Colon (tissue), 2 donors: ENCODE data around the gene DGCR6L.
"Not testable (repeated sequence)": the region's sequence is repeated elsewhere in the genome, so short reads cannot be mapped to it uniquely, and the experiment has no call there.

ENCODE experiments used
- FAIRE-seq: peaks from 2 replicates; lab custom pipeline; 2012; peaks lifted over from hg19 to GRCh38; lab: Jason Lieb, UNC
- donor health status: control.
- donor health status: control.

DGCR6L gene

GRCh38 chr22:20275325-20275724 lies 44.5 kb downstream of the DGCR6L start:
- FAIRE-seq = peak; percentile 80

DNA sequence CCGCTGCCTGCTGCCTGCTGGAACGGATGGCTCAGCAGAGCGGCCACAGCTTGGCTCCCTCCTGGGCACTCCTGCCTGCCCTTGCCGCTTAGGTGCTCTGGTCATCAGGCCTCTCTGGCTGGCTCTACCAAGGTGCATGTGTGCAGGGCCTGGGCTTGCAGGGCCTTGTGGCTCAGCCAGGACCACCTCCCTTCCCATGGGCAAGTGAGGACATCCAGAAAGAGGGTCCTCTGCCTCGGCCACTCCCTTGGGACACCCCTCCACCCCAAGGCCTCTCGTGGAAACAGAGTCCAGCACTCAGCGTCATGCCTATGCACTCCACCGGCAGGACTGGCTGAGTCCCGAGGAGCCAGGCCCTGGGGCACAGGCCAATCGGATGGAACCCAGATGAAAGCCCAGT lies 45.5 kb downstream of the DGCR6L start:
- FAIRE-seq = not testable (repeated sequence)

GRCh38 chr22:20273758-20274181 lies 46.1 kb downstream of the DGCR6L start:
- no peak for FAIRE-seq

DNA sequence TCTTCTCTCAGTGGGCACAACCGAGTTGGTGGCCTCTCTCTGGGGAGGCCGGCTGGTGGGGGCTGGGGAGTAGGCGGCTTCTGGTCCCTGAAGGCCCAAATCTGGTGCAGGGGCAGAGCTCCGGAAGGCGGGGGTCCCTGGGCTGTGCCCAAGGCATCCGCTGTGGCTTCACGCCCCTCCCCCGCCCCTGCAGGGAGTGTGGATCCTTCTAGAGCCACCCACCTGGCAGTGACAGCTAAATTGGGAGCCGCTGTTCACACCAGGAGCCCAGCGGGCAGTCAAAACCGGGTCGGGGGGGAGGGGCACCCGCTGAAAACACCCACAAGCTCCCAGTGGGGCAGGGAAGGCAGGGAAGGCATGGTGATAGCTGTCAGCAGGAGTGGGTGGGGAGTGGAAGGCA lies 47.2 kb downstream of the DGCR6L start:
- no peak for FAIRE-seq

GRCh38 chr22:20272174-20272573 lies 47.7 kb downstream of the DGCR6L start:
- FAIRE-seq = no peak

DNA sequence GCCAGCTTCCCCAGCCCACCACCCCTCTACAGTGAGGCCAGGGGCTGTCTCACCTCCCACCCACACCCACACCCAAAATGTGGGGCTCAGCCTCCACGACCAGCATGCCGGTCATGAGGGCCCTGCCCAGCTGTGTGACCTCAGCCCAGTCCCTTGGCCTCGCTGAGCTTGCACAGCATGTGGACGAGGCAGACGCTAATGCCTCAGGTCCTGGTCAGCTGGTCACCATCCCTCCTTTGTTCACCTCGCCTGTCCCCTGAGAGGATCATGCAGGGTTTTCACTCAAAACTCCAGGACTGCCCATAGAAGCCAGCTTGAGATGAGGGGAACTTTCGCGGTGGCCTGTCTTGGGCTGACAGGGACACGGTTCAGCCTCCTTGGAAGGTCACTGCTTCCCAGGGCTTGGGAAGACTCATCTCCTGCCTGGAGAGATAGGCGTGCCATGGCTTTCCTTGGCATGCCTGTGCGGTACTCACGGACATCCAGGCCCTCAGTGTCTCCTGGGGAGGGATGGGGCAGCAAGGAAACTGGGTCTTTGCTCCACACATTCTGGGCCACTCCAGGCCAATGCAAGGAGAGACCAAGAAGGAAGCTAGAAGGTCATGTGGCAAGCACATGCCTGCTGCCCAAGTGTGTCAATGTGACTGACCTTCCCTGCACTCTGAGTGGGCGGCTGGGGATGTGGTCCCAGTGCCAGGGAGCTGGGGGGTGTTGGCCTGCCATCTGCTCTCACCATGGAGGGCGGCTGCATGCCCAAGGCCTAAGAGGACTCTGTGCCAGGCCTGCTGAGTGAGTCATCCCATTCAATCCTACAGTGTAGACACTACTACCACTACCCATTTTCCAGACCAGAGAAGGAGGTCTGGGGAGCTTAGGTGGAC lies 48.5 kb downstream of the DGCR6L start:
- FAIRE-seq = no peak

- not testable (repeated sequence) for FAIRE-seq
These were observed 49.4 kb downstream of the DGCR6L start for GRCh38 chr22:20270190-20271113.

DNA sequence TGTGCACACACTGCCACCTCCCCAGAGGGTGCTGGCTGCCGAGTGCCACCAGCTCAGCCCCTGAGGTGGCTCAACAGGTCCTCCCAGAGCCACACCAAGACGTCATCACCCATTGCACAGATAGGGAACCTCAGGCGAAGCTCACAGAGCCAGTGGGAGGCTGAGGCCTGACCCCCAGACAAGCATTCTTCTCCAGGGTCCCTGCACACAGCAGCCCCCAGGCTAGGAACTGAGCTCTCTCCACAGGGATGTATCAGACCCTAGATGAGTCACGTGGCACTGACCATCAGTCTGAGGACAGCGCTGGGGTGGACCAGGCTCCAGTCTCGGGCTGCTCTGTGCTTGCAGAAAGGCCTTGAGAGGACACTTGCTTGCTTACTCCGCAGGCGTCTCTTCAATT lies 50.2 kb downstream of the DGCR6L start:
- FAIRE-seq = not testable (repeated sequence)

GRCh38 chr22:20269201-20269600 lies 50.7 kb downstream of the DGCR6L start:
- not testable (repeated sequence) for FAIRE-seq

DNA sequence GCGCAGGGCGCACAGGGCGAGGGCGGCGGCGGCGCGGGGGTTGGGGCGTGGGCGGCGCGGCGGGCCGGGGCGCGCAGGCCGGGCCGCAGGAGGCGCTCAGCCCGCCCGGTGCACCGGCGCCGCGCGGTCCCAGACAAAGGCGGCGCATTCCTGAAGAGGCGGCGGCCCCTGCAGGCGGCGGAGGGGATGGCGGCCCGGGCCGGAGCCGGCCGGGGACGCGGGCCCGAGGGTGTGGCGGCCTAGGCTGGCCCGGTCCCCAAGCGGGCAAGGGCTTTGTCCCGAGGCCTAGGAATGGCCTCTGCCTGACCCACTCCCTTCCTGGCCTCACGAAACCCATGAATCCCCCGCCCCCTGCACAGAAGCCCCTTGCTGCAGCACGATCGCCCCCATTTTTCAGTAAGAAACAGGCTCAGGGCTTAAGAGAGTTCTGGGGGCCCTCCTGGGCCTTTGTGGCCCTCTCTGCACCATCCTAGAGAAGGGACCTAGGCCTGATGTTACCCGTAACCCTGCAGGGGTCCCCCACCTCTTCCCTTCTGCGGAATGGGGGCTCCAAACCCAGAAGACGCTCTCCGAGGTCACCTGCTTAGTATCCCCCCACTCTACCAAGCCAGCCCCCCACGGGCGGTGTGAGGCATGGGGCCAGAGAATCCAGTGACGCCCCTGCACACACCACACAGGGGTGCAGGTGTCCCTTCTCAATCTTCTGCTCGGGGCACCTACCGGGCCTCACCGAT lies 51.4 kb downstream of the DGCR6L start, which contains the start of gene RTN4R:
Gene RTN4R, minus strand, starts transcription at position 40 of the 734 bp plus-strand sequence. CDS start 226 bp downstream, outside the sequence.
- no peak for FAIRE-seq

GRCh38 chr22:20267441-20268278 lies 52.2 kb downstream of the DGCR6L start:
- FAIRE-seq = no peak

GRCh38 chr22:20266667-20267440 lies 53.0 kb downstream of the DGCR6L start:
- FAIRE-seq = not testable (repeated sequence)

DNA sequence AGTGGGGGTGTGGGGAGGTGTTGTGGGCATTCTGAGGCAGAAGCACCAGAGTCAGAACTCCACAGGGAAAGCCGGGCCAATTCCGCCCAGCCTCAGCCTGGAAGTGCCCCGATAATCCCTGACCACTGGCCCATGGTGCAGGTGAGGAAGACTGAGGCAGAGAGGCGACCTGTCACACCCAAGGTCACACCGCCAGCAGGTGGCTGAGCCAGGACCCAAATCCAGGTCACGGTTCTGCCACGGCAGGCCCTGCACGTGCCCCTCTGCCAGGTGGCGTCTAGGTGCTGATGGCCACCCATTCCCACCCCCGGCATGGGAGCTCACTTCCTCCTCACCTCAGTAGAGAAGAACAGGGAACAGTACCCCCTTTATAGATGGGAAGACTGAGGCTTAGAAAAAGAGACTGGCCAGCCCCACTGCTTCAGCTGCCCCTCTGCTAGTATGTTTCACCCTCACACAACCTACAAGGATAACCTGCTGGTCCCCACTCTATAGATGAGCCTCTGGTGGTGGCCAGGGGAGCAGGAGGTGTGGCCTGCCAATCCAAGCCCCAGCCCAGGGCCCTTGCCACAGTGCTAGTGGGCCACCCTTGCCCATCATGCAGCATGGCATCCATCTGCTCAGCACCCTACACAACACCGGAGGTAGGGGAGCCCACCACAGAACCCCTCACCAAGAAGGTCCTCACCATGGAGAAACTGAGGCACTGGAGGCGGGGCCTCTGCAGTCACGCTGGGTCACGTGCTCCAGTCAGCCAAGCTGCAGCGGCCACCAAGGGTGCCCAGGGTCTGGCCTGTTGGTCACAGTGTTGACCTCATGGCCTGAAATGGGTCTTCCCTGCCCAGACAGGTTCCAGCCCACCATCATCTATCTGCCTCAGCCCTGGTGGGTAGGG lies 53.8 kb downstream of the DGCR6L start:
- not testable (repeated sequence) for FAIRE-seq

DNA sequence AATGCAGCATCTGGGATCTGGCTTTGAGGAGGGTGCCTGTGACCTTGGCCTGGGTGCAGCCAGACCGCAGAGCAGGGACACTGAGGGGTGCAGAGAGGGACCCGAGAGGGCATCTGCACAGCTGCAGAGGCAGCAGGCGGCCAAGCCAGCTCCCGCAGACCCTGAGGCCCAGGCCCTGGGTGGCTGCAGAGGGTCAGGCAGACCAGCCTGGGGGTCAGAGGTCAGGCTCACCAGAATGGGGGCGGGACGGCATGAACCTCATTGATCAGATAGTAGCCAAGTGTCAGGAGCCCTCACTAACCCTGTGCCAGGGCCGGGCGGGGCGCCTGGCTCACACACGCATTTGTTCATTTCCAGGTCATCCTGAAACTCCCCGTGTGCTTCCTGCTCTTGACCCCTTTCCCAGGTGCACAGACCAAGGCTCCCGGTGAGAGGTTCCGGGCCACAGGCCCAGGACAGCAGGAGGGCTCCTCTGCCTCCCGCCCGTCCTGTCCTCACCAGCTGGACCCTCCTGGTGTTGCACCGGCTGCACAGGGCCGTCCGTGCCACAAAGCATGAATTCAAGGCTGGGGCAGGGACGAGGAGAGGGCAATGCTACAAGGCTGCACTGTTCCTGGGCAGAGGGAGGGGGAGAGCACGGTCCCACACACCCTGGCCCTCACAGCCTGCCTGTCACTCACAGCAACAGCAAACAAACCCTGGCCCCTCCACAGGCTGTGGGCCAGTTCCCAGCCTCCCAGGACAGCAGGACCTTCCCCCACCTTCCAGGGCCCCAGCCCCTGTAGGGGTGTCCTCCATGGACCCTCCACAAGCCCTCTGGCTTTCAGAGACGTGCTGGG lies 55.0 kb downstream of the DGCR6L start:
- FAIRE-seq = no peak
